Measurements from ENCODE around the gene OPTC.

Gene OPTC, protein sequence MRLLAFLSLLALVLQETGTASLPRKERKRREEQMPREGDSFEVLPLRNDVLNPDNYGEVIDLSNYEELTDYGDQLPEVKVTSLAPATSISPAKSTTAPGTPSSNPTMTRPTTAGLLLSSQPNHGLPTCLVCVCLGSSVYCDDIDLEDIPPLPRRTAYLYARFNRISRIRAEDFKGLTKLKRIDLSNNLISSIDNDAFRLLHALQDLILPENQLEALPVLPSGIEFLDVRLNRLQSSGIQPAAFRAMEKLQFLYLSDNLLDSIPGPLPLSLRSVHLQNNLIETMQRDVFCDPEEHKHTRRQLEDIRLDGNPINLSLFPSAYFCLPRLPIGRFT

DNA sequence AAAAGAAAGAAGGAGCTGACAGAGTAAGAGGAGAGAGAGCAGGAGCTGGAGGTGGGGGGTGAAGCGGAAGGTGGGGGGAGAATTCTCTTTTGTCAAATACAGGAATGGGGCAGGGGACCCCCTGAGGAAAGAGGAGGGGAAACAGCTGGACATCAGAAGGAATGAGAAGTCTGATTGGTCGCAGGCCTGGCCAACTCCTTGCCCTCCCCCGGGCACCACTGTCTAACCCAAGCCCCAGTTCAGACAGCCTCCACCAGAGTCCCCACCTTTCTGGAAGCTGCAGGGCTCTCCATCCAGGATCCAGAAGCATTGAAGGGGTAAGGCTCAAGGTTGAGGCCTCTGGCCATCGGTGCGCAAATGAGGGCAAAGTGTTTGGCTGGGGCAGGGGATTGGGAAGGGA is at the start of gene OPTC:
TSS of gene OPTC (plus strand) at position 253 of the 400 bp plus-strand sequence. CDS start 1,853 bp downstream, outside the sequence.
- no peak for TF ChIP-seq GATA3 (IDR thresholded peaks at IDR 0.05; ENCODE audit: low read depth, low read length)
- no peak for TF ChIP-seq GATA2 (IDR thresholded peaks at IDR 0.05; ENCODE audit: low read depth, low read length)

DNA sequence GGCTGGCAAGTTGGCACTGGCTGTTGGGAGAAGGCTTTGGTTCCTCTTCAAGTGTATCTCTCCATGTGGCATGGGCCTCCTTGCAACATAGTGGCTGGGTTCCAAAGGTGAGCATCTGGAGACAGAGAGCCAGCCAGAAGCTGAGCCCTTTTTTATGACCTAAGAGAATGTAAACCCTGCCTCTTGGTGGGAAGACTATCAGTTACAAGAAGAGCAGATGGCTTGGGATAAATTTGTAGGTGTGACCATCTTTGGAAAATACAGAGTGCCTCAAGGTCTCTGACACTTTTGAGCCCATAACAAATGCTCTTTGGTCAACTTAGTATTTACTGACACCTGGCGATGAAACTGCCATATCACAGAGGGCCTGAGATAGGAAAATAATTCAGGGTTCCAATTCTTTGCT is 49.8 kb upstream of the OPTC start:
- TF ChIP-seq GATA3 (IDR thresholded peaks at IDR 0.05; ENCODE audit: low read depth, low read length): no peak
- TF ChIP-seq GATA2 (IDR thresholded peaks at IDR 0.05; ENCODE audit: low read depth, low read length): no peak

DNA sequence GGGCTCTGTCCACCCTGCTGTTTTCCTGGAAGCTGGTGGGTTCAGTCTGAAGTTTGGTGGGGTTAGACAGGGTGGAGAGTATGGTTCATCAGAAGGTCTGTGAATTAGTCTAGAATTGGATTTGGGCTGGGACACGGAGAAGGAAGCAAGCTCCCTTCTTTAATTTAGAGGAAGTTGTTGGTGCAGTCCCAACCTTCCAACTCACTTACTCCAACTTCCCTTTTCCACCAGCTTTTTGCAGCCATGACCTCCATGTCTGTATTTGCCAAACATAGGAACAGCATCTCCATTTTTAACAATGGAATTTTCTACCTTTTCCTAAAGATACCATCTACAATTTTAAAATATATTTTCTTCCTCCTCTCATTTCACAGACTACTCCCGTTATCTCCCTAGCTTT is 46.8 kb upstream of the OPTC start:
- TF ChIP-seq GATA3 (IDR thresholded peaks at IDR 0.05; ENCODE audit: low read depth, low read length) (no peak), GATA2 (IDR thresholded peaks at IDR 0.05; ENCODE audit: low read depth, low read length) (no peak)

DNA sequence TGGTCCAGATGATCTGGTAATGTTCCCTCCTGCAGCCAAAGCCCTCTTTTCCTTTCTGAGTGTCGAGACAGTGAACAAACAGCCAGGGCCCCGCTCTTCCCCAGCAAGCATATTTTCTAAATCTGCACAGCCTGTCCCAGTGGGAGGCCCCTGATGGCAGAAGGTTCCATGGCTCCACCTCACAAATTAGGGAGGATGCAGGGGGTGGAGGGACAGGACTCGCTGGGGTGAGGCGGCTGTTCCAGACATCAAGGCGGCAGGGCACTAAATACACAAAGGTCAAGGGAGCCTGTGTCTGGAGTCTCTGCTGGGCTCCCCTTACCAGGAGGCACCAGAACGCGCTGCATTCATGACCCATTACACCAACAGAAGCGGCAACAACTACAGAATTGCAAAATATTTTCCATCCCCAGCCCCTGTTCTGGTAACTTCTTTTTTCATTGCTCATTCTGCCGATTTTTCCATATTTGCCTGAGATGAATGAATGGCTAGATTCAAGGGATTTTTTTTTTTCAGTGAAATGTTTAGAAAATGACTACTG is 45.4 kb upstream of the OPTC start:
- TF ChIP-seq GATA2 (IDR thresholded peaks at IDR 0.05; ENCODE audit: low read depth, low read length): no peak
- TF ChIP-seq GATA3 (IDR thresholded peaks at IDR 0.05; ENCODE audit: low read depth, low read length): no peak

DNA sequence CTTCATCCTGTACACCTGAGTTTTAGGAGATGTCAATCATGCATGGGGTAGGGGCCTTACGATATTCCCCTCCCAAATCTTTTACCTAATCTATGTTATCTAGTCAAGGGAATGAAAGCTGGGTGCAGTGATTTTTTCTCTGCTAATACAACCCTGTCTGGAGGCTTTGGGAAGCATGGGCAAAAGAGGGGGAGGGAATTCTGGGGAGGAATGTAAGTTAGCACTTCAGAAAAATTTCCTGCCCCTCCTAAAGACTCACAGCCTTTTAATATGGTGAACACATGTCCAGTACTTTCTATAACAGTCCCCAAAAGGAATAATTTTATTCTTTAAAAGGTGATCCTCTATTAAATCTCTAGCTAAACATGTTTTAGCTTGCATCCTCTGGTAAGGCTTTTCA is 44.0 kb upstream of the OPTC start:
- TF ChIP-seq GATA3 (IDR thresholded peaks at IDR 0.05; ENCODE audit: low read depth, low read length) (no peak), GATA2 (IDR thresholded peaks at IDR 0.05; ENCODE audit: low read depth, low read length) (no peak)

DNA sequence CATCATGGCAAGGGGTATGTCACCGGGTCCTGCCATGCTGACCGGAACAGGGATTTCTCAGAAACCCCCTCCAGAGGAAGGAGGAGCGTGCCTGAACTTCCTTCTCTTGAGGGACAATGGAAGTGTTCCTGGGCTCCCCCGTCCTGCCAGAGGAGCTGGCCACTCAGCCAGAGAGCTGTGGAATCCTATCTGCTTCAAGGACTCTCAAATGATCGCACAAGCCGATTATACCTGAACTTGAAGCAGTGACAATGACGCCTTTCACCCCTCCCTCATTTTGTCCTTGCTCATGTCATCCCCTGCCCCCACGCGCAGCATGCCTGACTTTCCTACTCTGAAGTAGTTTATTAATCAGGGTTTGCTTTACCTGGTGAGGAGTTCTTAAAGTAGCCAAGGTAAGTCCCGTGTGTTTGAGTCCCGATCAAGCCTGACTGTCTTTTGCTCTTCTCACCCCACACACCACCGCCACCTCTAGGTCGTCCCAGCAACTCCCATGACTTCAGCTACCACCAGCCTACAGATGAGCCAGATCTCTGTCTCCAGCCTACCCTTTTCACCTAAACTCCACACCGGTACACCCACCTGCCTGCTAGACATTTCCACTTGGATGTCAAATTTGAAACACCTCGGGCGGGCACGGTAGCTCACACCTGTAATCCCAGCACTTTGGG is 43.3 kb upstream of the OPTC start:
- TF ChIP-seq GATA3 (IDR thresholded peaks at IDR 0.05; ENCODE audit: low read depth, low read length) (no peak), GATA2 (IDR thresholded peaks at IDR 0.05; ENCODE audit: low read depth, low read length) (no peak)

DNA sequence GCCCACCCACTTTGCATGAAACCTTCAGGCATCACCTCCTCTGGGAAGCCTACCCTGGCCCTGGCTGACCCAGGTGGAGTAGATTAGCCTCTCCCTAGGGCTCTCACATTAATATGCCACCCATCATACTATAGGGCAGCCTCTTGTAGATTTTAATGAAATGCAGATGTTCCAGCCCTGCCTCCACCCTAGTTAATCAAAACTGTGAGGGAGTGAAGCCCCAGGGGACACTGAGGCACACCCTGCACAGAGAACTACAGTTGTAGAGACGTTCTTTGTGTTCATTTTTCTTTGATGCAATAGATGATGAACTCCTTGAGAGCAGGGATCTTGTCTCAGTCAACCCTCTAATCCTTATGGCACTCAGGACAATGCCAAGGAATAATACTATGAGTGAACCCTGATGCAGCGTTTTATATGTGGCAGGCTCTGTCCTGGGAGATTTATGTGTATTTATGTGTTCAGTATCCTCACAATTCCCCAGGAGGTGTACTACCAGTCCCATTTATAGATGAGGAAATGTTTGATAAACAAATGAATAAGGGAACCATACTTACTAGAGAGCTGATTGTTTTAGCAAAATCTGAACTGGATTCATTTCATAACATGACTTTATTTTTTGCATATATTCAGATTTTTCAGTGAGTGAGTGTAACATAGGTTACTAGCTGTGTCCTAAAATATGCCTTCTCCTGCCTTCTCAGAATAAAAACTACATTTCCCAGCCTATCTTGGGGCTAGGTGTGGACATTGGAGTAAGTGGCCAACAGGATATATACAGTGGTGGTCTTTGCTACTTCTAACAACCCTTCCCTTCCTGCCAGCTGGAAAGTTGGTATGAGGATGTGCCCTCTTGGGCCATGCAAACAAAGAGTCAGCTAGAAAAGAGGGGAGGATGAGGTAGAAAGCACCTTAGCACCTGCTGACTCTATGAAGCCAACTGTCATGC is 41.8 kb upstream of the OPTC start:
- TF ChIP-seq GATA2 (IDR thresholded peaks at IDR 0.05; ENCODE audit: low read depth, low read length): no peak

DNA sequence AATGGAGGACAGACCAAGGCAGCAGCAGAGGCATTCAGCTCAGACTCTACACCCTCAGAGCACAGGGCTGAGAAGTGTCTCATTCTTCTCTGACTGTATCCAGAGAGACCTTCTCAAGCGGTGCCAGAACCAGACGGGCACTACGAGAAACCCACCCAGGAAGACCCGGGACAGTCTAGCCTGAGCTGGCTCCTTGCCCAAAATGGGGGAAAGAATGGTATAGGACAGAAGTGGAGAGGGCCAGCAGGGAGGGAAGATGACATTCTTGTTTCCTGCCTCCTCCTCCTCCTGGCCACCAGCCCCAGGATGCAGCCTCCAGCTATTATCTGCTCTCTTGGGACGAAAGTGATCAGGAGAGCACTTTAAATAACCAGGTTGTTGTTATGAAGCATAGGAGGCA is 40.9 kb upstream of the OPTC start:
- TF ChIP-seq GATA3 (IDR thresholded peaks at IDR 0.05; ENCODE audit: low read depth, low read length) (no peak), GATA2 (IDR thresholded peaks at IDR 0.05; ENCODE audit: low read depth, low read length) (no peak)

DNA sequence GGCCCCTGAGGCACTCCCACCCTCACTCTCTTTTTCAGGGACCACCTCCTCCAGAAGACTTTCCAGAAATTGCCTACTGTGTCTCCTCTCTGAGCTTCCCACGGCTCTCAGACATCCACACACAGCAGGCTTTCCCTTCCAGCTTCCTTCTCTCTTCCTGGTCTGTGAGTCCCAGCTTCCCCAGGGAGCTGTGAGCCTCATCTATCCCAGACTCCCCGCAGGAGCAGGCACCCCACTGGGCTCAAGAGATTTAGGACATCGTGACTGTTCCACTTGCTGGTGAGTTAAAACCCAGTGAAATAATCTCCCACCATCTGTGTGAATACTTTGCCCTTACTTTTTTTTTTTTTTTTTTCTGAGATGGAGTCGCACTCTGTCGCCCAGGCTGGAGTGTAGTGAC is 40.3 kb upstream of the OPTC start:
- TF ChIP-seq GATA3 (IDR thresholded peaks at IDR 0.05; ENCODE audit: low read depth, low read length) (no peak), GATA2 (IDR thresholded peaks at IDR 0.05; ENCODE audit: low read depth, low read length) (no peak)

DNA sequence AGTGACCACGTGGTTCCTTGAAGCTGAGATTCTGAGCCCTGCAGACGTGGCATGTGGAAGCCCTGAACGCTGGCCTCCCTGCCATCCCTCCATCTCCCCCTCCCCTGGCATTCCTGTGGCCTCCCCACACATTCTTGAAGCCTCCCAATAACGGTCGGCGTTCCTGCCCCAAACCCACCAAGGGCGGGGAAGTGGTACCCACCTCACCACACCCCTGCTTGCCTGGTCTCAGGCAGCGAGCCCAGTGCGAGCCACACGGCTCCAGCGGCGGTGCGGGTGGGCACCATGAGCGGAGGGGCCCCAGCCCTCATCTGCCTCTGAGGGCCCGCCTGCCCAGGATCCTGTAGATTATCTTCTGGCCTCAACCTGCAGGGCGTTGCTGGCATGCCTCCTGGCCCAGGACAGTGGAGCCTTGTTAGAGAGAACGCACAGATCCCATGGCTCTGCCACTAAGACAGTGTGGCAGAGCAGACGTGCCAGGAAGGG is 38.9 kb upstream of the OPTC start:
- TF ChIP-seq GATA3 (IDR thresholded peaks at IDR 0.05; ENCODE audit: low read depth, low read length): no peak
- no peak for TF ChIP-seq GATA2 (IDR thresholded peaks at IDR 0.05; ENCODE audit: low read depth, low read length)

DNA sequence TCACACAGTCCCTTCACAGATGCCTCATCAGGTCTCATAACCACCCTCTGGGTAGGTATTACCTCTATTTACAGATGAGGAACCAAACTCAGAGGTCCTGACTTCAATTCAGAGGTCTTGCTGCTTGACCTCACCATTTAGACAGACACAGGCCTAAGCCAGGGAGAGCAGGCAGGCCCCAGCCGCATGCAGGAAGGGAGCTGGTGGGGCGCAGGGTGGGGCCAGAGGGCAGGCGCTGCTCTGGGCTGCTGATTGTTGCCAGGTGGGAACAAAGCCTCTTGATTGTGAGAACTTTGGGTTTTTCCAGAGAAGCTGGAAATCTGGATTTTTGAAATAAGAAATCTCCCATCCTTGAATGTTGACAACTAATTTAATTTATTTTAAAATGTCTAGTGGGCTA is 38.2 kb upstream of the OPTC start:
- no peak for TF ChIP-seq GATA3 (IDR thresholded peaks at IDR 0.05; ENCODE audit: low read depth, low read length)
- no peak for TF ChIP-seq GATA2 (IDR thresholded peaks at IDR 0.05; ENCODE audit: low read depth, low read length)

DNA sequence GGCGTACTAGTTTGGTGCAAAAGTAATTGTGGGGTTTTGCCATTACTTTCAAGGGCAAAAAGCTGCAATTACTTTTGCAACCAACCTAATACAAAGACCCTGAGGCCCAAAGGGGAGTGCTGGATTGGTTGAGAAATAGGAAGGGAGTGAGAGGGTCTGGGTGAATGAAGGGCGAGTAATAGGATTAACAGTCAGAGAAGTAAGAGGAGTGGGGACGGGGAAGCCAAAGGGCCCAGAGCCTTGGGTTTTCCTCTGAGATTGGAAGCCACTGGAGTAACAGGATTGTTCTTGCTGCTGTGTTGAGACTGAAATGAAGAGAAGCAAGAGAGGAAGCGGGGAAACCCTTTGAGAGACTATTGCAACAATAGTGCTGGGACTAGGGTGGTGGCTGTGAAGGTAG is 37.4 kb upstream of the OPTC start:
- TF ChIP-seq GATA2 (IDR thresholded peaks at IDR 0.05; ENCODE audit: low read depth, low read length) (no peak), GATA3 (IDR thresholded peaks at IDR 0.05; ENCODE audit: low read depth, low read length) (no peak)

DNA sequence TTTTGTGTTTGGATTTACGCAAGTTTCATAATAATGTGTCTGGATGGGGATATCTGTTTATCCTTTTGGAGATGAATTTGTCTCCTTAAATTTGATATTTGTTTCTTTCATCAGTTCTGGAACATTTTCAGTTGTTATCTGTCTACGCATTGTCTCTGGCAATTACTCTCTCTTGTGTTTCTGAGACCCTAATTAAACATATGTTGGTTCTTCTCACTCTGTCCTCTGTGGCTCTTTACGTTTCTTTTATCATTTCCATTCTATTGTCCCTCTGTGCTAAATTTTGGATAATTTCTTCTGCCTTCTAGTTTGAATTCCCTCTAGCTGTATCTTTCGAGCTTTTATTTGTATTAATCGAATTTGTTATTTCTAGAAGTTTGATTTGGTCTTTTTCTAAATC is 35.9 kb upstream of the OPTC start:
- TF ChIP-seq GATA2 (IDR thresholded peaks at IDR 0.05; ENCODE audit: low read depth, low read length): no peak
- no peak for TF ChIP-seq GATA3 (IDR thresholded peaks at IDR 0.05; ENCODE audit: low read depth, low read length)

DNA sequence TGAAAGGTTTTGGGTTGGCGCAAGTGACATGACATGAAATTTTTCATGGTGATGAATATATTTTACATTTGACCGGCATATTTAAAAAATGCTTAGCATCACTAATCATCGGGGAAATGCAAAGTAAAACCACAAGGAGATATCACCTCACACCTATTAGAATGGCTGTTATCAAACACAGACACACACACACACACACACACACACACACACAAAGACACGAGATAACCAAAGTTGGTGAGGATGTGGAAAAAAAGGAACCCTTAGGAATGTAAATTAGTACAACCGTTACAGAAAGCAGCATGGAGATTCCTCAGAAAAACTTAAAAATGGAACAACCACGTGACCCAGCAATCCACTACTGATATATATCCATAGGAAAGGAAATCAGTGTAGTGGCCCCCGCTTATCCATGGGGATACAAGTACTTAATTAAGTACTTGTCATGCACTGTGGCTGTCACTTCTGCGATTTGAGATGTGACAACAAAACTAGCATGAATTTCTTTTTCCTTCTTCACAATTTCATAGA is 34.2 kb upstream of the OPTC start:
- TF ChIP-seq GATA3 (IDR thresholded peaks at IDR 0.05; ENCODE audit: low read depth, low read length) (no peak), GATA2 (IDR thresholded peaks at IDR 0.05; ENCODE audit: low read depth, low read length) (no peak)
